ENCODE data around the gene ZNF132.
A peak's percentile ranks its signal among the peaks of the same experiment; 100 is the strongest.

The ZNF132 gene

DNA sequence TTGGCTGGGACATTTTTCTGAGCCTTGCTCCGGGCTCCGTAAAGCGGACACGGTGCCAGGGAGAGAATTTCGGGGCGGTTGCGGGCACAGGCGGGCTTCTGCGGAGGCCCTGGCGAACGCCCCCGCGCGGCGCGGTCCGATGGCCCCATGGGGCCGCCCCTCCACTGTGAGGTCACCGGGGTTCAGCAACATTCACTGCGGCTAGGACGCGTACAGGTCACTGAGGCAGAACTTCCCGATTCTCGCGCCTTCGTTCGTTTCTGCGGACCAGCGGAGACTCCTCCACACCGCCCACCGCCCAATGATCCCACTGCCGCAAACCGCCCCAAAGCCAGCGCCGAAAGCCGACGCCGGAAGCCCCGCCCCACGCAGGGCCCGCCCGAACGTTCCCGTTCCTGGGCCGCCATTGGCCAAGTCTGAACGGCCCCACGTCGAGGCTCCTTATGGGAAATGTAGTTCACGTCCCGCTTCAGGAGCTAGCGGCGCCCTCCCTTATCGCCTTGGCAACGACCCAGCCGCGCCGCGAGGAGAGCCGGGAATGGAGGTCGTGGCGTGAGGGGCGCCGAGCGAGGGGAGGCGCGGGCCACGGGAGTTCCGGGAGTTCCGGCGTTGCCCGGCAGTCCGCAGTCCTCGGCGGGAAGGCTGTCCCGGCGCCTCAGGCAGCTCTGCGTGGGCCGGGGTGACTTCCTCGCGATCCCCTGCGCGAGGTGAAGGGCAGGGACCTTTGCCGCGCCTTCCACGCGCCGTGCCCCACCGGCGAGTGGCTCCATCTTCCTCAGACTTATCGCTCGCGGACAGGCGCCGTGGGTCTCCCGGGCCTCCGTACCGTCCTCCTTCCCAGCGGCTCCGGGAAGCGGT is 31.6 kb downstream of the ZNF132 start, which contains the start of gene ZNF584 (continued):
- TF ChIP-seq SP2 (tag by site-specific recombination; IDR thresholded peaks at IDR 0.05) (peak; percentile 95), GLI2 (tag by site-specific recombination; IDR thresholded peaks at IDR 0.05; ENCODE audit: borderline replicate concordance, low read depth) (no peak), ZFP37 (tag by site-specific recombination; IDR thresholded peaks at IDR 0.05) (peak; percentile 81; the same call in 1 of the 2 replicates), ZNF610 (tag by site-specific recombination; IDR thresholded peaks at IDR 0.05; ENCODE audit: borderline replicate concordance) (peak; percentile 63; the same call in 1 of the 2 replicates), BCL11A (tag by site-specific recombination; IDR thresholded peaks at IDR 0.05; ENCODE audit: low read depth) (no peak), GFI1B (tag by site-specific recombination; IDR thresholded peaks at IDR 0.05) (no peak), HOXA7 (CRISPR knock-in tag; IDR thresholded peaks at IDR 0.05; ENCODE audit: borderline replicate concordance) (no peak), ZNF221 (tag by site-specific recombination; IDR thresholded peaks at IDR 0.05; ENCODE audit: borderline replicate concordance) (no peak; the same call in 1 of the 2 replicates), ZNF514 (tag by site-specific recombination; IDR thresholded peaks at IDR 0.05) (no peak), ZNF133 (tag by site-specific recombination; IDR thresholded peaks at IDR 0.05) (no peak), YY2 (tag by site-specific recombination; IDR thresholded peaks at IDR 0.05) (peak; percentile 62), ZNF530 (tag by site-specific recombination; IDR thresholded peaks at IDR 0.05; ENCODE audit: low read depth) (no peak), ZNF155 (tag by site-specific recombination; IDR thresholded peaks at IDR 0.05) (no peak), ZNF341 (tag by site-specific recombination; IDR thresholded peaks at IDR 0.05; ENCODE audit: low read depth) (0 out of 2 replicates have a peak, but pooled peaks have one; percentile 18), ZNF366 (tag by site-specific recombination; conservative IDR thresholded peaks at IDR 0.05) (no peak), ZNF510 (tag by site-specific recombination; IDR thresholded peaks at IDR 0.05; ENCODE audit: insufficient replicate concordance) (no peak), ZNF560 (tag by site-specific recombination; IDR thresholded peaks at IDR 0.05; ENCODE audit: borderline replicate concordance) (no peak), SALL2 (tag by site-specific recombination; IDR thresholded peaks at IDR 0.05; ENCODE audit: borderline replicate concordance) (no peak), ZNF274 (IDR thresholded peaks at IDR 0.05; ENCODE audit: low read length) (no peak), ZNF274 (tag by site-specific recombination; IDR thresholded peaks at IDR 0.05; ENCODE audit: borderline replicate concordance) (no peak), ZNF747 (tag by site-specific recombination; IDR thresholded peaks at IDR 0.05) (no peak), KLF7 (tag by site-specific recombination; IDR thresholded peaks at IDR 0.05; ENCODE audit: borderline replicate concordance) (peak; percentile 83; the same call in 1 of the 2 replicates), ZNF169 (tag by site-specific recombination; IDR thresholded peaks at IDR 0.05) (no peak), FEZF1 (tag by site-specific recombination; IDR thresholded peaks at IDR 0.05) (no peak), ZNF404 (tag by site-specific recombination; IDR thresholded peaks at IDR 0.05) (no peak), ZNF138 (tag by site-specific recombination; IDR thresholded peaks at IDR 0.05; ENCODE audit: borderline replicate concordance) (no peak)
- TF ChIP-seq, protein P1, sequence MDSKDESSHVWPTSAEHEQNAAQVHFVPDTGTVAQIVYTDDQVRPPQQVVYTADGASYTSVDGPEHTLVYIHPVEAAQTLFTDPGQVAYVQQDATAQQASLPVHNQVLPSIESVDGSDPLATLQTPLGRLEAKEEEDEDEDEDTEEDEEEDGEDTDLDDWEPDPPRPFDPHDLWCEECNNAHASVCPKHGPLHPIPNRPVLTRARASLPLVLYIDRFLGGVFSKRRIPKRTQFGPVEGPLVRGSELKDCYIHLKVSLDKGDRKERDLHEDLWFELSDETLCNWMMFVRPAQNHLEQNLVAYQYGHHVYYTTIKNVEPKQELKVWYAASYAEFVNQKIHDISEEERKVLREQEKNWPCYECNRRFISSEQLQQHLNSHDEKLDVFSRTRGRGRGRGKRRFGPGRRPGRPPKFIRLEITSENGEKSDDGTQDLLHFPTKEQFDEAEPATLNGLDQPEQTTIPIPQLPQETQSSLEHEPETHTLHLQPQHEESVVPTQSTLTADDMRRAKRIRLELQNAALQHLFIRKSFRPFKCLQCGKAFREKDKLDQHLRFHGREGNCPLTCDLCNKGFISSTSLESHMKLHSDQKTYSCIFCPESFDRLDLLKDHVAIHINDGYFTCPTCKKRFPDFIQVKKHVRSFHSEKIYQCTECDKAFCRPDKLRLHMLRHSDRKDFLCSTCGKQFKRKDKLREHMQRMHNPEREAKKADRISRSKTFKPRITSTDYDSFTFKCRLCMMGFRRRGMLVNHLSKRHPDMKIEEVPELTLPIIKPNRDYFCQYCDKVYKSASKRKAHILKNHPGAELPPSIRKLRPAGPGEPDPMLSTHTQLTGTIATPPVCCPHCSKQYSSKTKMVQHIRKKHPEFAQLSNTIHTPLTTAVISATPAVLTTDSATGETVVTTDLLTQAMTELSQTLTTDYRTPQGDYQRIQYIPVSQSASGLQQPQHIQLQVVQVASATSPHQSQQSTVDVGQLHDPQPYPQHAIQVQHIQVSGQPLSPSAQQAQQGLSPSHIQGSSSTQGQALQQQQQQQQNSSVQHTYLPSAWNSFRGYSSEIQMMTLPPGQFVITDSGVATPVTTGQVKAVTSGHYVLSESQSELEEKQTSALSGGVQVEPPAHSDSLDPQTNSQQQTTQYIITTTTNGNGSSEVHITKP (tag by site-specific recombination; IDR thresholded peaks at IDR 0.05) = peak; percentile 72
- TF ChIP-seq, protein P2, sequence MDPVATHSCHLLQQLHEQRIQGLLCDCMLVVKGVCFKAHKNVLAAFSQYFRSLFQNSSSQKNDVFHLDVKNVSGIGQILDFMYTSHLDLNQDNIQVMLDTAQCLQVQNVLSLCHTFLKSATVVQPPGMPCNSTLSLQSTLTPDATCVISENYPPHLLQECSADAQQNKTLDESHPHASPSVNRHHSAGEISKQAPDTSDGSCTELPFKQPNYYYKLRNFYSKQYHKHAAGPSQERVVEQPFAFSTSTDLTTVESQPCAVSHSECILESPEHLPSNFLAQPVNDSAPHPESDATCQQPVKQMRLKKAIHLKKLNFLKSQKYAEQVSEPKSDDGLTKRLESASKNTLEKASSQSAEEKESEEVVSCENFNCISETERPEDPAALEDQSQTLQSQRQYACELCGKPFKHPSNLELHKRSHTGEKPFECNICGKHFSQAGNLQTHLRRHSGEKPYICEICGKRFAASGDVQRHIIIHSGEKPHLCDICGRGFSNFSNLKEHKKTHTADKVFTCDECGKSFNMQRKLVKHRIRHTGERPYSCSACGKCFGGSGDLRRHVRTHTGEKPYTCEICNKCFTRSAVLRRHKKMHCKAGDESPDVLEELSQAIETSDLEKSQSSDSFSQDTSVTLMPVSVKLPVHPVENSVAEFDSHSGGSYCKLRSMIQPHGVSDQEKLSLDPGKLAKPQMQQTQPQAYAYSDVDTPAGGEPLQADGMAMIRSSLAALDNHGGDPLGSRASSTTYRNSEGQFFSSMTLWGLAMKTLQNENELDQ (tag by site-specific recombination; IDR thresholded peaks at IDR 0.05; ENCODE audit: low read depth) = no peak
- TF ChIP-seq, protein P3, sequence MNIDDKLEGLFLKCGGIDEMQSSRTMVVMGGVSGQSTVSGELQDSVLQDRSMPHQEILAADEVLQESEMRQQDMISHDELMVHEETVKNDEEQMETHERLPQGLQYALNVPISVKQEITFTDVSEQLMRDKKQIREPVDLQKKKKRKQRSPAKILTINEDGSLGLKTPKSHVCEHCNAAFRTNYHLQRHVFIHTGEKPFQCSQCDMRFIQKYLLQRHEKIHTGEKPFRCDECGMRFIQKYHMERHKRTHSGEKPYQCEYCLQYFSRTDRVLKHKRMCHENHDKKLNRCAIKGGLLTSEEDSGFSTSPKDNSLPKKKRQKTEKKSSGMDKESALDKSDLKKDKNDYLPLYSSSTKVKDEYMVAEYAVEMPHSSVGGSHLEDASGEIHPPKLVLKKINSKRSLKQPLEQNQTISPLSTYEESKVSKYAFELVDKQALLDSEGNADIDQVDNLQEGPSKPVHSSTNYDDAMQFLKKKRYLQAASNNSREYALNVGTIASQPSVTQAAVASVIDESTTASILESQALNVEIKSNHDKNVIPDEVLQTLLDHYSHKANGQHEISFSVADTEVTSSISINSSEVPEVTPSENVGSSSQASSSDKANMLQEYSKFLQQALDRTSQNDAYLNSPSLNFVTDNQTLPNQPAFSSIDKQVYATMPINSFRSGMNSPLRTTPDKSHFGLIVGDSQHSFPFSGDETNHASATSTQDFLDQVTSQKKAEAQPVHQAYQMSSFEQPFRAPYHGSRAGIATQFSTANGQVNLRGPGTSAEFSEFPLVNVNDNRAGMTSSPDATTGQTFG (tag by site-specific recombination; IDR thresholded peaks at IDR 0.05; ENCODE audit: borderline replicate concordance) = 0 out of 2 replicates have a peak, but pooled peaks have one; percentile 67
- TF ChIP-seq, protein P4, sequence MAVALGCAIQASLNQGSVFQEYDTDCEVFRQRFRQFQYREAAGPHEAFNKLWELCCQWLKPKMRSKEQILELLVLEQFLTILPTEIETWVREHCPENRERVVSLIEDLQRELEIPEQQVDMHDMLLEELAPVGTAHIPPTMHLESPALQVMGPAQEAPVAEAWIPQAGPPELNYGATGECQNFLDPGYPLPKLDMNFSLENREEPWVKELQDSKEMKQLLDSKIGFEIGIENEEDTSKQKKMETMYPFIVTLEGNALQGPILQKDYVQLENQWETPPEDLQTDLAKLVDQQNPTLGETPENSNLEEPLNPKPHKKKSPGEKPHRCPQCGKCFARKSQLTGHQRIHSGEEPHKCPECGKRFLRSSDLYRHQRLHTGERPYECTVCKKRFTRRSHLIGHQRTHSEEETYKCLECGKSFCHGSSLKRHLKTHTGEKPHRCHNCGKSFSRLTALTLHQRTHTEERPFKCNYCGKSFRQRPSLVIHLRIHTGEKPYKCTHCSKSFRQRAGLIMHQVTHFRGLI (tag by site-specific recombination; IDR thresholded peaks at IDR 0.05) = no peak
